K562 (cell line): ENCODE results near the gene SRPK3. TPM values are rescaled to one million over a fixed set of nuclear protein-coding genes. Genes with fewer than 3 reads are reported as not detected.

Experiments
- ESRRA ChIP-seq: fragments of 450-650 bp; IDR thresholded peaks from 2 replicates; pipeline ENCODE4 v1.6.1; 2014; ENCODE audit warnings: low read depth, mild to moderate bottlenecking, moderate library complexity, borderline replicate concordance
- FOXK2 ChIP-seq, 2 experiments: fragments of 450-650 bp; IDR thresholded peaks in 1 of 2; conservative IDR thresholded peaks in 1 of 2; 2 replicates each; pipeline ENCODE4 v1.6.1; 2016; ENCODE audit warnings: low read depth in 2 of 2, mild to moderate bottlenecking in 1 of 2
- GTF2A2 ChIP-seq: IDR thresholded peaks from 2 replicates; pipeline ENCODE4 v1.6.1; 2016; ENCODE audit warnings: mild to moderate bottlenecking, missing genetic modification characterization, missing compliant biosample characterization
- HIVEP1 ChIP-seq: fragments of 250-450 bp; sonication (Bioruptor Pico); IDR thresholded peaks from 2 replicates; pipeline ENCODE4 v1.4.0; 2020; ENCODE audit warnings: mild to moderate bottlenecking
- MAFF ChIP-seq: IDR thresholded peaks from 2 replicates; pipeline ENCODE4 v1.6.1; 2012; ENCODE audit warnings: low read length, improper control_type of control experiment
- NFIX ChIP-seq: fragments of 250-450 bp; sonication (Bioruptor Pico); IDR thresholded peaks from 2 replicates; pipeline ENCODE4 v1.4.0; 2020; ENCODE audit warnings: low read depth, mild to moderate bottlenecking, moderate library complexity
- NFYB ChIP-seq: IDR thresholded peaks from 2 replicates; pipeline ENCODE4 v1.6.1; 2011; ENCODE audit warnings: mild to moderate bottlenecking, moderate library complexity; ENCODE audit not compliant: insufficient read length; ENCODE audit errors: extremely low read depth
- NR2C1 ChIP-seq, 2 experiments: fragments of 450-650 bp; IDR thresholded peaks; 2 replicates each; pipeline ENCODE4 v1.6.1; 2017; ENCODE audit warnings: mild to moderate bottlenecking in 2 of 2, antibody characterized with exemption in 1 of 2, inconsistent platforms in 1 of 2, missing compliant biosample characterization in 1 of 2, missing genetic modification characterization in 1 of 2
- POLR2H ChIP-seq: IDR thresholded peaks from 2 replicates; pipeline ENCODE4 v1.6.1; 2016; ENCODE audit warnings: missing genetic modification characterization, low read depth, mild to moderate bottlenecking, control low read depth, missing compliant biosample characterization, moderate library complexity
- RBBP5 ChIP-seq: fragments of 200-600 bp; sonication (generic); IDR thresholded peaks from 2 replicates; pipeline ENCODE4 v1.6.1; 2012; ENCODE audit warnings: borderline replicate concordance, mild to moderate bottlenecking, low read length, control low read depth, inconsistent platforms; ENCODE audit not compliant: insufficient read depth, poor library complexity, severe bottlenecking
- RBM39 ChIP-seq: fragments of 200-400 bp; formaldehyde crosslinking; optimal IDR thresholded peaks from 2 replicates; pipeline ENCODE3; 2018; ENCODE audit warnings: low read depth, low read length
- TFAM ChIP-seq: fragments of 250-450 bp; sonication (Bioruptor Pico); conservative IDR thresholded peaks from 2 replicates; pipeline ENCODE4 v1.5.0; 2021; ENCODE audit warnings: mild to moderate bottlenecking, moderate library complexity
- ZFPM2 ChIP-seq: fragments of 250-450 bp; sonication (Bioruptor Pico); IDR thresholded peaks from 2 replicates; pipeline ENCODE4 v1.5.1; 2022; ENCODE audit warnings: mild to moderate bottlenecking
- ZNF121 ChIP-seq: sonication (generic); formaldehyde crosslinking; conservative IDR thresholded peaks from 2 replicates; pipeline ENCODE4 v1.8.0; 2022; ENCODE audit warnings: missing genetic modification reagents
- ZNF134 ChIP-seq: fragments of 250-450 bp; sonication (Bioruptor Pico); conservative IDR thresholded peaks from 2 replicates; pipeline ENCODE4 v1.4.0; 2020
- ZNF143 ChIP-seq: sonication (generic); formaldehyde crosslinking; IDR thresholded peaks from 2 replicates; pipeline ENCODE4 v1.9.0; 2022; ENCODE audit warnings: mild to moderate bottlenecking, missing genetic modification reagents
- ZNF217 ChIP-seq: sonication (generic); formaldehyde crosslinking; IDR thresholded peaks from 2 replicates; pipeline ENCODE4 v1.8.0; 2022; ENCODE audit warnings: mild to moderate bottlenecking, missing genetic modification reagents
- ZNF785 ChIP-seq: fragments of 250-450 bp; sonication (Bioruptor Pico); IDR thresholded peaks from 2 replicates; pipeline ENCODE4 v1.4.0; 2020; ENCODE audit warnings: mild to moderate bottlenecking
- polyA plus RNA-seq, 8 experiments: library from polyadenylated mRNA; depleted of rRNA in 4 of 8; stranded (reverse) in 5 of 8; unstranded in 3 of 8; fragments of >200 nt; fragmentation: Nextera tagmentation in 2 of 8; fragmentation: Illumina TruSeq in 1 of 8; extraction: Ambion mirVana in 2 of 8; extraction: Trizol in 1 of 8; gene quantifications; 2 replicates each; pipeline versions ENCODE4 v1.2.1 to v1.2.3, GENCODE V29; 2011 to 2014; ENCODE audit warnings: inconsistent platforms in 1 of 8, missing spikeins in 1 of 8
- total RNA-seq, 7 experiments: library from RNA; depleted of rRNA in 6 of 7; stranded (reverse); fragments of >200 nt in 6 of 7; fragmentation: Illumina TruSeq in 2 of 7; extraction: Trizol in 2 of 7; gene quantifications; 2 replicates each; pipeline versions ENCODE4 v1.2.1 to v1.2.3, GENCODE V29; 2011 to 2021; ENCODE audit warnings: low replicate concordance in 1 of 7
- TF ChIP-seq, protein P1 (sequence below): sonication (generic); formaldehyde crosslinking; IDR thresholded peaks from 2 replicates; pipeline ENCODE4 v1.8.1; 2023; ENCODE audit warnings: mild to moderate bottlenecking, missing genetic modification reagents
- TF ChIP-seq, protein P2 (sequence below): sonication (generic); formaldehyde crosslinking; IDR thresholded peaks from 2 replicates; pipeline ENCODE4 v1.8.0; 2022; ENCODE audit warnings: missing genetic modification reagents, mild to moderate bottlenecking, moderate library complexity, borderline replicate concordance
- TF ChIP-seq, protein P3 (sequence below): IDR thresholded peaks from 2 replicates; pipeline ENCODE4 v1.6.1; 2012; ENCODE audit warnings: low read depth, low read length, improper control_type of control experiment, borderline replicate concordance
- TF ChIP-seq, protein P4 (sequence below): fragments of 250-450 bp; sonication (Bioruptor Pico); IDR thresholded peaks from 2 replicates; pipeline ENCODE4 v1.9.0; 2021; ENCODE audit warnings: mild to moderate bottlenecking, inconsistent platforms

SRPK3 gene
- total and polyA plus RNA-seq, 9 of the 15 experiments (the other 6 are each of a cell fraction or from before 2014, with no cell fraction given): 0.01 to 0.09 (median 0.04) TPM; not detected in 2

DNA sequence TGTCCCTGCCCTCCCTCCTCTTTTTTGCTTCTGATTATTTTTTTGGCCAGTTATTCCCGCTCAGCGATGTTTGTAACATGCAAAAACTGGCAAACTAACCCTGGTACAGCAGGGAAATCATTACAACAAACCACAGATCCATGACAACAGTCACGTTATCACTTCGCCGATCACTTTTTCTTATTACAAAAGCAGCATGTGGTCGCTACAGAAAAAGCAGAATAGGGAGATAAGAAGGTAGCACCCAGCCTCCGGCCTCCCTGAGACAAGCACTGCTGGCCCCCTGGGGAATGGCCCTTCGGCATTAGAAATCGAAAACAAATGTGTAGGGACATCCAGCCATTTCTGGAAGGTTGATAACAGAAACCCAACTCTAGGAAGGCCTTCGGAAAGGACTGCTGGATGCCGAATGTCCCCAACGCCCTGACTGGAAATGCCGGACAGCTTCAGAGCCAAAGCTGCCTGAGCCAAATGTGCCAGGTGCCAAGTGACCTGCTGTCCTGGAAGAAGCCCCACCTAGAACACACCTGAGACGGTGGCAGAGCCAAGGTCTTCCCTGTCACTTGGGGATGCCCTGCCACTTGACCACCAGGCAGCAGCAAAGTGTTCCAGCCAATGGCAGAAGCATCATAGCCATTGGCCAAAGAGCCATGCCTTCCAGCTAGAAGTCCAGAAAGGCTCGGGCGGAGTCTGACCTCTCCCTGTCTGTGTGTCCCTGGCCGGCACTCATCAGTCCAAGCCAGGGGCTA lies 10.4 kb downstream of the SRPK3 start (continued):
- TF ChIP-seq, protein P1, sequence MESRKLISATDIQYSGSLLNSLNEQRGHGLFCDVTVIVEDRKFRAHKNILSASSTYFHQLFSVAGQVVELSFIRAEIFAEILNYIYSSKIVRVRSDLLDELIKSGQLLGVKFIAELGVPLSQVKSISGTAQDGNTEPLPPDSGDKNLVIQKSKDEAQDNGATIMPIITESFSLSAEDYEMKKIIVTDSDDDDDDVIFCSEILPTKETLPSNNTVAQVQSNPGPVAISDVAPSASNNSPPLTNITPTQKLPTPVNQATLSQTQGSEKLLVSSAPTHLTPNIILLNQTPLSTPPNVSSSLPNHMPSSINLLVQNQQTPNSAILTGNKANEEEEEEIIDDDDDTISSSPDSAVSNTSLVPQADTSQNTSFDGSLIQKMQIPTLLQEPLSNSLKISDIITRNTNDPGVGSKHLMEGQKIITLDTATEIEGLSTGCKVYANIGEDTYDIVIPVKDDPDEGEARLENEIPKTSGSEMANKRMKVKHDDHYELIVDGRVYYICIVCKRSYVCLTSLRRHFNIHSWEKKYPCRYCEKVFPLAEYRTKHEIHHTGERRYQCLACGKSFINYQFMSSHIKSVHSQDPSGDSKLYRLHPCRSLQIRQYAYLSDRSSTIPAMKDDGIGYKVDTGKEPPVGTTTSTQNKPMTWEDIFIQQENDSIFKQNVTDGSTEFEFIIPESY (CRISPR knock-in tag): no peak
- TF ChIP-seq MAFF: no peak
- no peak for TF ChIP-seq GTF2A2 (tag)
- TF ChIP-seq ZNF217 (CRISPR knock-in tag): no peak
- no peak for TF ChIP-seq TFAM (CRISPR knock-in tag)
- TF ChIP-seq RBM39: no peak
- TF ChIP-seq, protein P2, sequence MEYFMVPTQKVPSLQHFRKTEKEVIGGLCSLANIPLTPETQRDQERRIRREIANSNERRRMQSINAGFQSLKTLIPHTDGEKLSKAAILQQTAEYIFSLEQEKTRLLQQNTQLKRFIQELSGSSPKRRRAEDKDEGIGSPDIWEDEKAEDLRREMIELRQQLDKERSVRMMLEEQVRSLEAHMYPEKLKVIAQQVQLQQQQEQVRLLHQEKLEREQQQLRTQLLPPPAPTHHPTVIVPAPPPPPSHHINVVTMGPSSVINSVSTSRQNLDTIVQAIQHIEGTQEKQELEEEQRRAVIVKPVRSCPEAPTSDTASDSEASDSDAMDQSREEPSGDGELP (CRISPR knock-in tag): no peak
- TF ChIP-seq POLR2H (tag): no peak
- no peak for TF ChIP-seq RBBP5
- TF ChIP-seq ZNF143 (CRISPR knock-in tag): no peak
- TF ChIP-seq ZNF785: no peak
- TF ChIP-seq ZNF121: no peak
- TF ChIP-seq, protein P3, sequence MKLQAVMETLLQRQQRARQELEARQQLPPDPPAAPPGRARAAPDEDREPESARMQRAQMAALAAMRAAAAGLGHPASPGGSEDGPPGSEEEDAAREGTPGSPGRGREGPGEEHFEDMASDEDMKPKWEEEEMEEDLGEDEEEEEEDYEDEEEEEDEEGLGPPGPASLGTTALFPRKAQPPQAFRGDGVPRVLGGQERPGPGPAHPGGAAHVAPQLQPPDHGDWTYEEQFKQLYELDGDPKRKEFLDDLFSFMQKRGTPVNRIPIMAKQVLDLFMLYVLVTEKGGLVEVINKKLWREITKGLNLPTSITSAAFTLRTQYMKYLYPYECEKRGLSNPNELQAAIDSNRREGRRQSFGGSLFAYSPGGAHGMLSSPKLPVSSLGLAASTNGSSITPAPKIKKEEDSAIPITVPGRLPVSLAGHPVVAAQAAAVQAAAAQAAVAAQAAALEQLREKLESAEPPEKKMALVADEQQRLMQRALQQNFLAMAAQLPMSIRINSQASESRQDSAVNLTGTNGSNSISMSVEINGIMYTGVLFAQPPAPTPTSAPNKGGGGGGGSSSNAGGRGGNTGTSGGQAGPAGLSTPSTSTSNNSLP: no peak
- no peak for TF ChIP-seq HIVEP1 (CRISPR knock-in tag)
- no peak for TF ChIP-seq NFYB
- TF ChIP-seq ZNF134 (CRISPR knock-in tag): no peak; the same call in 1 of the 2 replicates
- TF ChIP-seq NFIX: no peak
- no peak for TF ChIP-seq NR2C1 (IDR thresholded peaks at IDR 0.05)
- TF ChIP-seq NR2C1 (tag; IDR thresholded peaks at IDR 0.05): no peak
- no peak for TF ChIP-seq ZFPM2 (CRISPR knock-in tag)
- TF ChIP-seq, protein P4, sequence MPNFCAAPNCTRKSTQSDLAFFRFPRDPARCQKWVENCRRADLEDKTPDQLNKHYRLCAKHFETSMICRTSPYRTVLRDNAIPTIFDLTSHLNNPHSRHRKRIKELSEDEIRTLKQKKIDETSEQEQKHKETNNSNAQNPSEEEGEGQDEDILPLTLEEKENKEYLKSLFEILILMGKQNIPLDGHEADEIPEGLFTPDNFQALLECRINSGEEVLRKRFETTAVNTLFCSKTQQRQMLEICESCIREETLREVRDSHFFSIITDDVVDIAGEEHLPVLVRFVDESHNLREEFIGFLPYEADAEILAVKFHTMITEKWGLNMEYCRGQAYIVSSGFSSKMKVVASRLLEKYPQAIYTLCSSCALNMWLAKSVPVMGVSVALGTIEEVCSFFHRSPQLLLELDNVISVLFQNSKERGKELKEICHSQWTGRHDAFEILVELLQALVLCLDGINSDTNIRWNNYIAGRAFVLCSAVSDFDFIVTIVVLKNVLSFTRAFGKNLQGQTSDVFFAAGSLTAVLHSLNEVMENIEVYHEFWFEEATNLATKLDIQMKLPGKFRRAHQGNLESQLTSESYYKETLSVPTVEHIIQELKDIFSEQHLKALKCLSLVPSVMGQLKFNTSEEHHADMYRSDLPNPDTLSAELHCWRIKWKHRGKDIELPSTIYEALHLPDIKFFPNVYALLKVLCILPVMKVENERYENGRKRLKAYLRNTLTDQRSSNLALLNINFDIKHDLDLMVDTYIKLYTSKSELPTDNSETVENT (CRISPR knock-in tag): no peak
- TF ChIP-seq ESRRA: no peak
- TF ChIP-seq FOXK2 (conservative IDR thresholded peaks at IDR 0.05 in 1 of 2, IDR thresholded peaks at IDR 0.05 in 1 of 2; ENCODE audit: low read depth in 2 of 2): no peak
